Middle frontal gyrus (tissue), 1 donor: ENCODE data around the gene NLRP11.
"Not testable (repeated sequence)": the region's sequence is repeated elsewhere in the genome, so short reads cannot be mapped to it uniquely, and the experiment has no call there.

ENCODE experiments used
- DNase-seq: peaks from one replicate; pipeline ENCODE4 v3.0.0-alpha.2; 2015; ENCODE audit warnings: low spot score; ENCODE audit errors: extremely low spot score

Gene NLRP11

DNA sequence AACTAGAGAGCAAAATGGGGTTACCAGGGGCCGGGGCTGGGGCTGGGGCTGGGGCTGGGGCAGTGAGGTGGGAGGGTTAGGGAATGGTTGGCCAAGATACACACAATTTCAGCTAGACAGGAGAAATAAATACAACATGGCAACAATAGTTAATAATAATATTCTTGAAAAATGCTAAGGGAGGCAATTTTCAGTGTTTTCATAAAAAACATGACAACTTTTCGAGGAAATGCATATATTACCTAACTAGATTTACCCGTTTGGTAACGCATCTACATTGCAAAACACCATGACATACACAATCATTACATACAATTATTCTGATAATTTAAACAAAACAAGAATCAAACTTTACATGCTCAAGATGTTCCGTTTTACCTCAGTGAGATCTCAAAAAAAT lies 50.7 kb downstream of the NLRP11 start:
- DNase-seq, result no peak

GRCh38 chr19:55778331-55778730 lies 53.5 kb downstream of the NLRP11 start:
- DNase-seq, result no peak

DNA sequence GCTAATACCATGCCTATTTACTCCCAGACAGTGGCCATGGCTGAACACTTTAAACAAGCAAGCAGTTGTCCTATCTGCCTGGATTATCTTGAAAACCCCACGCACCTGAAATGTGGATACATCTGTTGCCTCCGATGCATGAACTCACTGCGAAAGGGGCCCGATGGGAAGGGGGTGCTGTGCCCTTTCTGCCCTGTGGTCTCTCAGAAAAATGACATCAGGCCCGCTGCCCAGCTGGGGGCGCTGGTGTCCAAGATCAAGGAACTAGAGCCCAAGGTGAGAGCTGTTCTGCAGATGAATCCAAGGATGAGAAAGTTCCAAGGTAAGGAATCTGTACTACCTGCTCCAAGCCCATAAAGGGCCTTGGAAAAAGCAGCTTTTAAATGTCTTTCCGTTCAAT lies 54.3 kb downstream of the NLRP11 start:
- DNase-seq, result no peak

GRCh38 chr19:55769632-55770031 lies 62.2 kb downstream of the NLRP11 start:
- not testable (repeated sequence) for DNase-seq

DNA sequence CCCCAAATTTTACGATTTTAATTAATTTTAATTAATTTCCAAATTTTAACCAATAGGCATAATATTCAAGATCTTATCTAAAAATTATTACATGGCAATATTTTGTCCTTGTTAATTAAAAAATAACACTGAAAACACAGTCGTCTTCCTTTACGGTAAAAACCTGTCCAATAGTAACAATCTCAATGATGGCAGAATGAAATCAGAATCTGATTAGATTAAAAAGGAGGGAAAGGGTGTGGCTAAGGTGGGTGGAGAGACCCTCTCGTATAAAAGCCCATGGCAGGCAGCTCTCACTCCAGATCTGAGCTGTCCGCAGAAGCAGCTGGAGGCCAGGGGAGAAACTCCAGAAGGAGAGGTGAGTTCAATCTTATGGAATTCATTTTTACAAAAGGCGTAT lies 63.0 kb downstream of the NLRP11 start, which contains the start of gene RFPL4AL1:
Gene RFPL4AL1, plus strand, starts transcription at position 301 of the 400 bp plus-strand sequence. CDS start 2,687 bp downstream, outside the sequence.
- DNase-seq, result not testable (repeated sequence)

GRCh38 chr19:55766466-55766865 lies 65.3 kb downstream of the NLRP11 start:
- no peak for DNase-seq

- DNase-seq, result not testable (repeated sequence)
These were observed 73.0 kb downstream of the NLRP11 start, which contains the start of gene RFPL4A for GRCh38 chr19:55758797-55759196. Gene RFPL4A (plus strand): TSS chr19:55759097. CDS start chr19:55761801, 2,704 bp downstream.

GRCh38 chr19:55756808-55757207 lies 75.0 kb downstream of the NLRP11 start:
- DNase-seq, result not testable (repeated sequence)

DNA sequence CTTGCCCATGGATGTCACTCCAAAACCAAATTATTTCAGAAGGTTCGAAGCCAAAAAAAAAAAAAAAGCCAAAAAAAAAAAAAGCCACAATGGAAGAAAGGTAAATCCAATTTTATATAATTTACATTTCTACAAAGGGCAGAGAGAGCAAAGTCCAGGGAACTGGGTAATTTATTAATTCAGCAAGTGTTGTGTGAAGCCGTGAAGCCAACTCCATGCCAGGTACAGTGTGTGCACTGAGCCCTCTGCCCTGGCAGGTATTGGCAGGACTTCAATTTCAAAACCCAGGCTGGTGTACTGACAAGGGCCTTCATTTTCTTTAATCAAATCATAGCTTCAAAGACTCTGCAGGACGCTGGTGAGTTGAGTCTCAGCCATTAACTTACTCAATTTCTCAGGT lies 78.4 kb downstream of the NLRP11 start:
- DNase-seq, result no peak

DNA sequence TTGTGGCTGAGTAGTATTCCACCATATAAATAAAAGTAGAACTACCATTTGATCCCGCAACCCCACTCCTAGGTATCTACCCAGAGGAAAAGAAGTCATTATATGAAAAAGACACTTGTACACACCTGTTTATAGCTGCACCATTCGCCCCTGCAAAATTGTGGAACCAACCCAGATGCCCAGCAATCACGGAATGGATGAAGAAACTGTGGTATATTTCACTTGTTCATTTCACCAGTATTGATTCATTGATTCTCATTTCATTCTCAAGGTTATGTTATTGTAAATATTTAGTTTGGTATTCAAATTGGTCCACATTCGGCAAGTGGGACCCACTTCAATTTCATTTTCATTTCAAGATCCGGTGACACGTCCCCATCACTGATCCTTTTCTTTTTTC lies 81.1 kb downstream of the NLRP11 start:
- no peak for DNase-seq

DNA sequence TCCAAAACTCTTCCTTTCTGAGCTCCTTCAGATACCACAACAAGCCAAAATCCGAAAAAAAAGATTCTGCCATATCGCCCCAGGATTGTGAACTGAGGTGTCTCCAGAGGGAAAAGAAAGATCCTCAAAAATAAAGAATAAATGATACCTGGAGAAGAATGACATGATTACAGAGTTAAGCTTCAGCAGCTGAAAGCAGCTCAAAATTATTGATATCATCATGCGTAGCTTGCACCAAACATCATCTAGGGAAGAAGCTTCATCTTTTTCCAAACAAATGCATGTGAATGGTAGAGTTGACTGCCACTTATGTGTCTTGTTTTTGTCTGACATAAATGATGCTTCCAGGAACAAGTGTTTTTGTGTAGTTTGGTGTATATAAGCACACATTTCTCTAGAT lies 93.5 kb downstream of the NLRP11 start, which contains the start of gene NLRP9:
Gene NLRP9, minus strand, starts transcription at position 101 of the 400 bp plus-strand sequence. Its CDS starts 28 bp downstream, at position 73.
- DNase-seq, result no peak
